CD4-positive, CD25-positive, alpha-beta regulatory T cell (primary cell): Measurements from ENCODE around the gene OTOA. TPM values are rescaled to one million over a fixed set of nuclear protein-coding genes. Genes with fewer than 3 reads are reported as not detected.
"Not testable (repeated sequence)": the region's sequence is repeated elsewhere in the genome, so short reads cannot be mapped to it uniquely, and the experiment has no call there.

Experiments
- ATAC-seq, 2 donors: fragments of 150-1000 bp; cut with Tn5 transposase; one replicate each; pipeline ENCODE4 v1.10.0; 2021; ENCODE audit warnings: low read depth in 2 of 2, moderate number of reproducible peaks in 2 of 2, moderate library complexity in 1 of 2
- DNase-seq, 3 donors: peaks; one replicate each; pipeline versions ENCODE4 v3.0.0 to v3.0.0-alpha.2; 2012 to 2022; ENCODE audit warnings: mixed read lengths in 1 of 3
- H3K27ac ChIP-seq: one replicate; pipeline ENCODE4 v1.7.0; 2013; ENCODE audit warnings: mild to moderate bottlenecking, low read length; ENCODE audit not compliant: insufficient read depth, poor library complexity, severe bottlenecking
- H3K27me3 ChIP-seq: one replicate; pipeline ENCODE4 v1.7.0; 2013; ENCODE audit warnings: low read length; ENCODE audit not compliant: control insufficient read depth, insufficient read depth
- H3K36me3 ChIP-seq: one replicate; pipeline ENCODE4 v1.7.0; 2013; ENCODE audit warnings: mild to moderate bottlenecking, low read length, moderate library complexity; ENCODE audit not compliant: control insufficient read depth, insufficient read depth
- H3K4me1 ChIP-seq: 2 replicates; pipeline ENCODE4 v1.7.0; 2013; ENCODE audit warnings: mild to moderate bottlenecking, low read length; ENCODE audit not compliant: insufficient read depth, control insufficient read depth, poor library complexity, severe bottlenecking
- H3K4me3 ChIP-seq: one replicate; pipeline ENCODE4 v1.7.0; 2013; ENCODE audit warnings: low read depth, mild to moderate bottlenecking, low read length, moderate library complexity
- H3K9me3 ChIP-seq, 2 experiments: 1 replicate in 1 of 2; 2 replicates in 1 of 2; pipeline ENCODE4 v1.7.0; 2013; ENCODE audit warnings: low read length in 2 of 2, mild to moderate bottlenecking in 1 of 2, moderate library complexity in 1 of 2; ENCODE audit not compliant: control insufficient read depth in 2 of 2
- H3K27ac Mint-ChIP-seq, 3 donors: one replicate each; pipeline ENCODE4 v1.8.0; 2020 to 2022; ENCODE audit warnings: mild to moderate bottlenecking in 3 of 3, mixed read lengths in 3 of 3, moderate library complexity in 2 of 3
- H3K27me3 Mint-ChIP-seq: one replicate; pipeline ENCODE4 v1.8.0; 2022; ENCODE audit warnings: mild to moderate bottlenecking, mixed read lengths
- H3K36me3 Mint-ChIP-seq: one replicate; pipeline ENCODE4 v1.8.0; 2020; ENCODE audit warnings: mixed read lengths
- H3K4me1 Mint-ChIP-seq, 4 donors: one replicate each; pipeline ENCODE4 v1.8.0; 2020 to 2022; ENCODE audit warnings: mixed read lengths in 4 of 4, mild to moderate bottlenecking in 1 of 4
- H3K4me3 Mint-ChIP-seq, 4 donors: one replicate each; pipeline ENCODE4 v1.8.0; 2020 to 2022; ENCODE audit warnings: mild to moderate bottlenecking in 4 of 4, mixed read lengths in 4 of 4, moderate library complexity in 3 of 4
- H3K9me3 Mint-ChIP-seq, 7 donors: one replicate each; pipeline ENCODE4 v1.8.0; 2020 to 2022; ENCODE audit warnings: mixed read lengths in 7 of 7, mild to moderate bottlenecking in 3 of 7, moderate library complexity in 2 of 7
- polyA plus RNA-seq, 4 donors: library from polyadenylated mRNA; unstranded; fragments of 300-500 nt; fragmentation: Illumina TruSeq; gene quantifications; one replicate each; pipeline ENCODE4 v1.2.3, GENCODE V29; 2021
- total RNA-seq: library from RNA; stranded (reverse); gene quantifications from one replicate; pipeline ENCODE4 v1.2.3, GENCODE V29; 2022

OTOA gene
- total and polyA plus RNA-seq, 5 donors from 2014 or later = not detected

DNA sequence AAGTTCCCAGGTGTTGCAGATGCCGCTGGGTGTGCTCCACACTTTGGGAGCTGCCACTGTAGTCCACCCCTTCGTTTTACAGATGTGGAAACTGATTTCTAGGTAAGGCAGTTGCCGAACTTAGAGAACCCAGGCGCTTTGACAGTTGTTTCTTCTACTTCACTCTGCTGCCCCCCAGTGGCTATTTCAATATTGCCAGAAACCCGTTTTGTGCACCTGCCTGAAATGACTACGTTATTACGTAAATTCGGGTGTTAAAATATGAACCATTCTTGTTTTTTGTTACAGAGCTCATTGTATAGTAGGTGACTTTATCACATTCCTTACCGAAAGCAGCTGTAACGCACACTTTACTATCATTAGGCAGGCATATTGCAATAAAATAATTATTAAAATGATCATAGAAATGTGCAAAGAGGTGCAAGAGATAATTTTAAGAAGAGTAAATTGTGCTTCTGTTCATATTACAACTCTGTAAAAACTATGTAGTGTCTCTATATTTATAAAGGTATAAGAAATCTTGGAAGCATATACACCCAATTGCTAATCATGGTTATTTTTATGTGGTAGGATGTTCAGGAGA, 44.9 kb downstream of the OTOA start:
- no peak overlapping the region for H3K27ac Mint-ChIP-seq
- H3K4me3 Mint-ChIP-seq = no peak overlapping the region
- no peak overlapping the region for H3K4me3 ChIP-seq
- ATAC-seq (peak; percentile 52 to 73), DNase-seq (peak; percentile 71 to 88 (median 80))
- H3K9me3 Mint-ChIP-seq = peaks cover 0 to 1% (median 0%) of the 10 kb centered on the region in 7 donors
- no peaks in the 10 kb centered on the region for H3K4me1 ChIP-seq
- H3K36me3 Mint-ChIP-seq = no peaks in the 10 kb centered on the region
- no peaks in the 10 kb centered on the region for H3K36me3 ChIP-seq
- no peaks in the 10 kb centered on the region for H3K9me3 ChIP-seq
- H3K27me3 ChIP-seq = no peaks in the 10 kb centered on the region
- H3K27ac ChIP-seq = no peak overlapping the region
- peaks cover 10% of the 10 kb centered on the region for H3K27me3 Mint-ChIP-seq
- peaks cover 0 to 7% (median 3%) of the 10 kb centered on the region in 4 donors for H3K4me1 Mint-ChIP-seq

DNA sequence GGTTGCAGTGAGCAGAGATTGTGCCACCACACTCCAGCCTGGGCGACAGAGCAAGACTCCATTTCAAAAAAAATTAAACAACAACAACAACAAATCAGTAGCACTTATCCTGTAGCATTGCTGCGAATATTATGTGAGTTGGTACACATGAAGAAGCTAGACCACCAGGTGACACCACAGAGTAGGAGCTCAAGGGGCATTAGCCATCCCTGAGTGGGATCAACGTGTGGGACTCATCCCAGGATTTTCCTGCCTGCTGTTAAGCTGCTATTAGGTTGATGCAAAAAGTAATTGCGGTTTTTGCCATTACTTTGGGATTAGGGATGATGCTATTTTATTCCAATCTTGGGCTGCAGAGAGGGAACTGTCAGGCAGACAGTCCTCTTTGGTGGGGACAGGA, 47.2 kb downstream of the OTOA start:
- Mint-ChIP-seq H3K4me1 (peaks cover 0 to 9% (median 4%) of the 10 kb centered on the region in 4 donors), H3K36me3 (no peaks in the 10 kb centered on the region), H3K9me3 (peaks cover 0 to 2% (median 0%) of the 10 kb centered on the region in 7 donors), H3K27ac (no peak overlapping the region), H3K27me3 (peaks cover 11% of the 10 kb centered on the region), H3K4me3 (no peak overlapping the region)
- H3K27ac ChIP-seq = no peak overlapping the region
- ATAC-seq = no peak
- no peaks in the 10 kb centered on the region for H3K36me3 ChIP-seq
- no peaks in the 10 kb centered on the region for H3K9me3 ChIP-seq
- no peak for DNase-seq
- no peak overlapping the region for H3K4me3 ChIP-seq
- H3K4me1 ChIP-seq = no peaks in the 10 kb centered on the region
- no peaks in the 10 kb centered on the region for H3K27me3 ChIP-seq

DNA sequence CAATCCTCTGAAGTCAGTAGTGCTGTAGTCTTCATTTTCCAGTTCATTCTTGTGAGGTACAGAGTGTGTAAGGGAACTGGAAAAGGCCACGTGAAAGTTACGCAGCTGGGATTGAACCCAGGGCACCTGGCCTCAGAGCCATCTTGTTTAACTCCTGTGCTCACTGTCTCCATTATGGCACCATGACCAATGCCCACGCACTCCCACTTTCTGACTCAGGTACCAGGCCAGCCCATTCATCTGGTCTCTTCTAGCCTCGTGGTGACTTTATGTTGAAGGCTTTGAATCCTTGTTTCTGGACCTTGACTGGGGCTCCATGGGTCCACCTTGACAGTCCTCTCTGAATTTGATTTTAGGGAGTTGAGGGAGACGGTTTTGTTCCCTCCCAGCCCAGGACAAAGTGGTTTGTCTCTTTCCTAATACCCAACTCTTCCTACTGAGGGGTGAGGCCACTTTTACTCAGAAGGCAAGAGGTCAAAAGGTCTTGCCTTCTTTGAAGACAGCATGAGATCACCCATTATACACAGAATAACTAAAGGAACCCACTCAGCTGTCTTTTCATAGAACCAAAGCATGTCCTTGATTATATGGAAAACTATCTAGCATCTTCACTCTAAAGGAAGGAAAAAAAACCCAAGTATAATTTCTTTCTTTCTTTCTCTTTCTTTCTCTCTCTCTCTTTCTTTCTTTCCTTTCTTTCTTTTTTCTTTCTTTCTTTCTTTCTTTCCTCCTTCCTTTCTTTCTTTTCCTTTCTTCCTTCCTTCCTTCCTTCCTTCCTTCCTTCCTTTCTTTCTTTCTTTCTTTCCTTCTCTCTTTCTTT, 50.0 kb downstream of the OTOA start:
- Histone ChIP-seq H3K36me3 (no peaks in the 10 kb centered on the region), H3K27ac (no peak overlapping the region), H3K4me1 (no peaks in the 10 kb centered on the region), H3K4me3 (no peak overlapping the region), H3K9me3 (no peaks in the 10 kb centered on the region), H3K27me3 (no peaks in the 10 kb centered on the region)
- no peaks in the 10 kb centered on the region for H3K36me3 Mint-ChIP-seq
- no peak overlapping the region for H3K4me3 Mint-ChIP-seq
- peaks cover 0 to 4% (median under 1%) of the 10 kb centered on the region in 4 donors for H3K4me1 Mint-ChIP-seq
- H3K27me3 Mint-ChIP-seq = peaks cover 5% of the 10 kb centered on the region
- ATAC-seq (no peak), DNase-seq (no peak)
- peak overlapping the region in 1 of 3 donors; percentile 61 for H3K27ac Mint-ChIP-seq
- H3K9me3 Mint-ChIP-seq = peaks cover 0 to 1% (median 0%) of the 10 kb centered on the region in 7 donors

DNA sequence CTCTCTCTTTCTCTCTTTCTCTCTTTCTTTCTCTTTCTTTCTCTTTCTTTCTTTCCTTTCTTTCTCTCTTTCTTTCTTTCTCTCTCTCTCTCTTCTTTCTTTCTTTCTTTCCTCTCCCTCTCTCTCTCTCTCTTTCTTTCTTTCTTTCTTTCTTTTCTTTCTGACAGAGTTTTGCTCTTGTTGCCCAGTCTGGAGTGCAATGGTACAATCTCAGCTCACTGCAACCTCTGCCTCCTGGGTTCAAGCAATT, 50.5 kb downstream of the OTOA start:
- not testable (repeated sequence) for H3K36me3 Mint-ChIP-seq, H3K36me3 ChIP-seq, H3K27me3 Mint-ChIP-seq, H3K27ac Mint-ChIP-seq, ATAC-seq, H3K4me1 Mint-ChIP-seq, H3K9me3 Mint-ChIP-seq, H3K4me3 ChIP-seq, H3K4me1 ChIP-seq, H3K4me3 Mint-ChIP-seq, DNase-seq, H3K9me3 ChIP-seq, H3K27ac ChIP-seq, H3K27me3 ChIP-seq

DNA sequence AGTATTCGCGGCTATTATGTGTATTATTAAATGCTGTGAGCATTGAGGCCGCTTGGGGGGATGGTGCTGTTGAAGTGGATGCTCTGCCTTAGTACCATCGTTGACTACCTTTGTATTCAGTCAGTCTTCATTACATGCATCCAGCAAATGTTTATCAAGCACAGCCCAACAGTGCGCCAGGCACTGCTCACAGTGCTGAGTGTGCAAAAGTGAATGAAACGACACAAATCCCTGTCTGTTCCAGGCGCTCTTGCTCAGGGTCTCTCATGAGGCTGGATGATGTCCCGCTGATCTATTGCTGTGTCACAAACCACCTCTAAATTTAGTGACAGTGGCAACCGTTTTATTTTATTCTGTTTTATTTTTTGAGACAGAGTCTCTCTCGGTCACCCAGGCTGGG, 53.8 kb downstream of the OTOA start:
- peaks cover 5% of the 10 kb centered on the region for H3K27me3 Mint-ChIP-seq

DNA sequence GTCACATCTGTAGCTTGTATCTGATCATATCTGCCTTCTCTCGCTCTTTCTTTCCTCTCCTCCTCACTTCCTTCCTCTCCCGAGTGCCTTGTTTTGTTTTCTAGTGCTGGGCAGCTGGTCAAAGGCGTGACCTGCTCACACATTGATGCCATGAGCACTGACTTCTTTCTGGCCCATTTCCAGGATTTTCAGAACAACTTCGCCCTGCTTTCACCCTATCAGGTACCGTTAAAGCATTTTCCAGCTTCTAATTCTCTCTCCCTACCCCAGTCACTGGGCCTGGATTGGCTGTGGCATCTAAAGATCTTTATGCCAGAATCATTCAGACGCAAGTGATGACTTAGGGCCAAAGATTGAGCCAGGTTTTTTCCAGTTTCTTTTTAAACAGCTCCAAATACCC, 55.5 kb downstream of the OTOA start:
- Histone ChIP-seq H3K27ac (no peak overlapping the region), H3K36me3 (no peaks in the 10 kb centered on the region), H3K27me3 (no peaks in the 10 kb centered on the region), H3K9me3 (peaks cover 0 to 2% of the 10 kb centered on the region in 2 experiments), H3K4me3 (no peak overlapping the region), H3K4me1 (no peaks in the 10 kb centered on the region)
- H3K4me3 Mint-ChIP-seq = no peak overlapping the region
- peaks cover 0 to 3% (median under 1%) of the 10 kb centered on the region in 4 donors for H3K4me1 Mint-ChIP-seq
- H3K27me3 Mint-ChIP-seq = peaks cover 8% of the 10 kb centered on the region
- peak overlapping the region in 1 of 3 donors; percentile 35 for H3K27ac Mint-ChIP-seq
- no peak for DNase-seq
- peaks cover 0 to 2% (median 0%) of the 10 kb centered on the region in 7 donors for H3K9me3 Mint-ChIP-seq
- no peaks in the 10 kb centered on the region for H3K36me3 Mint-ChIP-seq
- no peak for ATAC-seq

More for the DNA sequence above, 53.8 kb downstream of the OTOA start:
- H3K36me3 Mint-ChIP-seq = no peaks in the 10 kb centered on the region
- H3K27ac Mint-ChIP-seq = no peak overlapping the region
- Histone ChIP-seq H3K27ac (no peak overlapping the region), H3K4me3 (no peak overlapping the region), H3K4me1 (no peaks in the 10 kb centered on the region), H3K9me3 (no peaks in the 10 kb centered on the region), H3K36me3 (no peaks in the 10 kb centered on the region), H3K27me3 (no peaks in the 10 kb centered on the region)
- ATAC-seq = no peak
- H3K9me3 Mint-ChIP-seq = peaks cover 0 to 1% (median 0%) of the 10 kb centered on the region in 7 donors
- H3K4me3 Mint-ChIP-seq = no peak overlapping the region
- no peak for DNase-seq
- peaks cover 0 to 4% (median 0%) of the 10 kb centered on the region in 4 donors for H3K4me1 Mint-ChIP-seq

DNA sequence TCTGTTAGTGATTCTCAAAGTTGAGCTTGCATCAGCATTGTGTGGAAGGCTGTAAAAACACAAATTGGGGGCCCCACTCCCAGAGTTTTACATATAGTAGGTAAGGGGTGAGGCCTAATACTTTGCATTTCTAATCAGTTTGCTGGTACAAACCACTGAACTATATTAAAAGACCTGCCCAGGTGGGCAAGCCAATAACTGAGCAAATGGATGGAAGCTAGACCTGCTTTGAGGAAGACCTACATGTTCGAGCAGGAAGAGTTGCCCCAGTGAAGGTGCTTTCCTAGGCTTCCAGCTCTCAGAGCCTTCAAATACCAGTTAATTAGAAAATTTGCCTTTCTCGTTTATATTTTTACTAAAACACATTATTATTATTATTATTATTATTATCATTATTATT, 56.8 kb downstream of the OTOA start:
- Mint-ChIP-seq H3K4me3 (no peak overlapping the region), H3K27ac (no peak overlapping the region), H3K27me3 (peaks cover 5% of the 10 kb centered on the region), H3K4me1 (peaks cover 0 to 3% (median 0%) of the 10 kb centered on the region in 4 donors), H3K9me3 (peaks cover 0 to 3% (median 0%) of the 10 kb centered on the region in 7 donors), H3K36me3 (no peaks in the 10 kb centered on the region)
- H3K4me3 ChIP-seq = no peak overlapping the region
- peaks cover 0 to 2% of the 10 kb centered on the region in 2 experiments for H3K9me3 ChIP-seq
- no peak for ATAC-seq
- H3K27me3 ChIP-seq = no peaks in the 10 kb centered on the region
- H3K4me1 ChIP-seq = no peaks in the 10 kb centered on the region
- no peak for DNase-seq
- no peak overlapping the region for H3K27ac ChIP-seq
- H3K36me3 ChIP-seq = no peaks in the 10 kb centered on the region
